Right lung (tissue), 10 donors: ENCODE results near the gene CEBPZ. TPM values are rescaled to one million over a fixed set of nuclear protein-coding genes. Genes with fewer than 3 reads are reported as not detected.

Experiments
- DNase-seq, 2 donors: peaks; one replicate each; pipeline ENCODE4 v3.0.0-alpha.2; 2013
- long read RNA-seq, 8 donors: transcript quantifications; one replicate each; lab custom pipeline, GENCODE V29; 2026
- polyA plus RNA-seq, 5 donors: library from polyadenylated mRNA; unstranded; fragments of 120-200 nt; gene quantifications; one replicate each; pipeline versions ENCODE4 v1.2.1 to v1.2.3, GENCODE V29; 2013; ENCODE audit warnings: inconsistent platforms in 1 of 5, low replicate concordance in 1 of 5; ENCODE audit not compliant: insufficient read length in 5 of 5, insufficient read depth in 1 of 5

CEBPZ gene
- polyA plus RNA-seq, result 10 to 100 TPM; 63.0 to 73.8 (median 70.2) TPM
- long read RNA-seq, donor 1, transcript CEBPZ-203 (5 exons, 611 nt), result major isoform, 14 of 56 reads
- long read RNA-seq, donor 1, transcript CEBPZ-201 (16 exons, 3,463 nt), result minor isoform, 6 of 56 reads
- long read RNA-seq, donor 1, partial matches to known transcripts, result 36 of 56 reads
- long read RNA-seq, donor 1, other reads (novel, unspliced or antisense), result 0 of 56 reads
- long read RNA-seq, donor 2, transcript CEBPZ-203 (5 exons, 611 nt), result minor isoform, 5 of 11 reads
- long read RNA-seq, donor 2, transcript CEBPZ-201 (16 exons, 3,463 nt), result major isoform, 6 of 11 reads
- long read RNA-seq, donor 2, partial matches to known transcripts, result 0 of 11 reads
- long read RNA-seq, donor 2, other reads (novel, unspliced or antisense), result 0 of 11 reads
- long read RNA-seq, donor 3, transcript CEBPZ-203 (5 exons, 611 nt), result major isoform, 12 of 56 reads
- long read RNA-seq, donor 3, partial matches to known transcripts, result 34 of 56 reads
- long read RNA-seq, donor 3, other reads (novel, unspliced or antisense), result 6 of 56 reads
- long read RNA-seq, donor 4, transcript CEBPZ-203 (5 exons, 611 nt), result major isoform, 13 of 41 reads
- long read RNA-seq, donor 4, partial matches to known transcripts, result 25 of 41 reads
- long read RNA-seq, donor 4, other reads (novel, unspliced or antisense), result 0 of 41 reads
- long read RNA-seq, donor 5, transcript CEBPZ-201 (16 exons, 3,463 nt), result minor isoform, 7 of 77 reads
- long read RNA-seq, donor 5, transcript CEBPZ-203 (5 exons, 611 nt), result major isoform, 18 of 77 reads
- long read RNA-seq, donor 5, partial matches to known transcripts, result 52 of 77 reads
- long read RNA-seq, donor 5, other reads (novel, unspliced or antisense), result 0 of 77 reads
- long read RNA-seq, donor 6, transcript CEBPZ-203 (5 exons, 611 nt), result major isoform, 25 of 90 reads
- long read RNA-seq, donor 6, transcript CEBPZ-201 (16 exons, 3,463 nt), result minor isoform, 14 of 90 reads
- long read RNA-seq, donor 6, partial matches to known transcripts, result 46 of 90 reads
- long read RNA-seq, donor 6, other reads (novel, unspliced or antisense), result 5 of 90 reads
- long read RNA-seq, donor 7, transcript CEBPZ-201 (16 exons, 3,463 nt), result major isoform, 5 of 128 reads
- long read RNA-seq, donor 7, transcript CEBPZ-203 (5 exons, 611 nt), result major isoform, 5 of 128 reads
- long read RNA-seq, donor 7, partial matches to known transcripts, result 112 of 128 reads
- long read RNA-seq, donor 7, other reads (novel, unspliced or antisense), result 6 of 128 reads
- long read RNA-seq, donor 8, transcript CEBPZ-203 (5 exons, 611 nt), result major isoform, 7 of 22 reads
- long read RNA-seq, donor 8, partial matches to known transcripts, result 15 of 22 reads
- long read RNA-seq, donor 8, other reads (novel, unspliced or antisense), result 0 of 22 reads

GRCh38 chr2:37231241-37232130, at the start of gene CEBPZ, which contains the start of gene NDUFAF7:
CEBPZ (minus strand) TSS chr2:37231596; CDS start chr2:37231567, 29 bp downstream.
NDUFAF7 (plus strand) TSS chr2:37231658; CDS start chr2:37231706, 48 bp downstream.
- peak; percentile 88 to 90 for DNase-seq

- no peak for DNase-seq
Measured at GRCh38 chr2:37276291-37276690, 44.9 kb upstream of the CEBPZ start.

DNA sequence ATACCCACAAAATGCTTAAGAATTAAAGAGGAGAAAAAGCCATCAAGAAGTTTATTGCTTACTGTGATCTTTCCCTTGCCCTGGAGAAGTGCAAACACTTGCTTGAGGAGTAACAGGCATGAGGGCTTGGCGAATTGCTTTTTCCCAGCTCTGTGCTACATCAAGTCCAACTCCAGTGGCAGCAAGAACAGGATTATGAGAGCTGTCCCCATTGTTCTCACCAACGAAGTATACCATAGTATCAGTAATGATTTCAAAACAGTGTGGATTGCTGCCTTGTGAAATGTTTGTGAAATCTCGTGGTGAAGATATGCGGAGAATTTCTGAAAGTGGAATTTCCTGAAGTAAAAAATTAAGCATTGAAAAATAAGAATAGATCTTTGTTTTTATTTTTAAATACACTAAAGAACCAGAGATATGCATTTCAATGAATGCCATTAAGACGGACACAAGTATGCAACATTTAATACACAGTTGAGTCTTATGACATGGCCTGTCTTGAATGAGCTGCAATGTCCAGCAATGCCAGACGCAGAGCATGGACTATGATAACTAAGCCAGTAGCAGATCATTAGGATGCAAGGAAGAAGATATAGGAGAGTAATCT, 43.1 kb upstream of the CEBPZ start:
- DNase-seq, result peak in 1 of 2 donors; percentile 15

GRCh38 chr2:37271376-37272067, 40.1 kb upstream of the CEBPZ start:
- no peak for DNase-seq

DNA sequence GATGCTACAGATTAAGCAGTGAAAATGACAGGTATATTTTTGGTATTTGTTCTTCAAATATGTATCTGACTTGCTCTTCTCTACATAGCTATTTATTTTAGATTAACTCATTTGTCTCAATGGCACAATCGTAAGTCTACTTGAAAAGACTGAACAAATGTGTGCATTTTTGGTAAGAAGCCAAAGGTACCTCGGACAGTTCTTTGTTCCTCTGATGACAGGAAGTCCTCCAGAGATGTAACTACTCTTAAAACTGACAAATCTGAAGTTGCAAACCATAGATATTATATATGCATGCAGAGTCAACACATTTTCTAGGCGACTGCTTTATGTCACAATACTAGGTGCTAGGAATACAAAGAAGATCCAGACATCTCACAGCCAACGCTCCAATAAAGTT, 36.7 kb upstream of the CEBPZ start:
- no peak for DNase-seq

DNA sequence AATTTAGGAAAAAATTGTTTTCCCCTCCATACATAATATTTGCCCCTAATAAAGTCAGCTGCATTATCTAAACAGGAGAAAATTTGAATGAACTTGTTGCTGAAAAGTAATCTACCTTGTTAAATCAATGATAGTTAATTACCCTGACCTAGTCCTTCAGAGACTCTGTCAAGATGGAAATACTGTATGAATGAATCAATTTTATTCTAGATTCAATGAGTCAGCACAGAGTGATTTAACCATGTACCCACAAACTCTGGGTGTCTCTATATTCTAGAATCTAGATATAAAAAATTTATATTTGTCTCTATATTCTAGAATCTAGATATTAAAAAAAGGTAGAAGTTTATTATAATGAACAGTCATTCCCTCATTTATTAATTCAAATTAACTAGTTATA, 36.3 kb upstream of the CEBPZ start:
- DNase-seq, result no peak

DNA sequence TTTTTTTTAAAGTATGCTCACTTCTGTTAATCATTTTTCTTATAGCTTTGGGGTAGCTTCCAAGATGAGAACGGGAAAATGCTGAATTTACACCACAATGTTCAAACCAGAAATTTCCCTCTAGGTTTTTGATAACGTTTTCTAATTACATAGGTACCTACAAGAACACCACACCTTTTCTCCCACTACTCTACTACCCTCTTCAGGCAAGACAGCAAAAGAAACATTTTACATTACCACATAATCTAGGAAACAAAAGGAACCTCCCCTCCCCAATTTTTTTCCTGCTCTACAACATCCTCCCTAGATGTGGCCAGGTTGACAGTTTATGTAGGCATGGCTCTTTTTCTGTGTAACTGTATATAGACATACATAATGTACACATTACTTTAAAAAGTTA, 32.4 kb upstream of the CEBPZ start:
- DNase-seq, result no peak

DNA sequence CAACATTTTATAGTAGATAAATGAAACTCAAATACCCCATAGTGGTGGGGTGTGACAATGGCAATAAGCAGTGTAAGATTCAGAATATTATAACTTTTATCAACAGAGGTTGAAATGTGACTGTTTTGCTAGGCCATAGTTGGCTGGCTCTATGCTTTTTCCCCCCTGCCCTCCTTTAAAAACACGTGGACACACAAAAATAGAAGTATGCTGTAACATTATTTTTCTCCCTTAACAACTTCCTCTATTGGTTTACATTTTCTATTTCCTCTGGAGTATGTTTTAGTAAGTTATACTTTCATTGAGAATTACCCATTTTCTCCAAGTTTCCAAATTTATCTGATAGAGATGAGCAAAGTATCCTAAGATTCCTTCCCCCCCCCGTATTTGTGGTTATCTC, 31.1 kb upstream of the CEBPZ start:
- no peak for DNase-seq

GRCh38 chr2:37250869-37251740, 19.7 kb upstream of the CEBPZ start:
- no peak for DNase-seq

DNA sequence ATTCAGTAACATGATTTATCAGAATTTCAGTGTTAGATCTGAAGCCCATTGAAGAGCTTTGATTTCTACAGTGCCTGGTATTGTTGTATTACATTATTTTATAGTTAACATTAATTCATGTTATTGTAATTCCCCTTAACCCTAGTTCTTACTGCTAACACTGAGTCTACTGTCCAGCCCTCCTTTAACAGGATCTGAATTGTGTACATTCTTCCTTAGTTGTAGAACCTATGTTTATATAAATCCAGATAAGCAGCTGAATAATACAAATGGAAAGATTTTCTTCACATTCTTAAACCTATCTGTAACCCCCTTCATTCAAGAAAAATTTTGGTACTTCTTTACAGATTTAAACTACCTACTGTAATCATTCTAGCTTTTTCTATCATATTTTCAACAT, 14.8 kb upstream of the CEBPZ start:
- no peak for DNase-seq

DNA sequence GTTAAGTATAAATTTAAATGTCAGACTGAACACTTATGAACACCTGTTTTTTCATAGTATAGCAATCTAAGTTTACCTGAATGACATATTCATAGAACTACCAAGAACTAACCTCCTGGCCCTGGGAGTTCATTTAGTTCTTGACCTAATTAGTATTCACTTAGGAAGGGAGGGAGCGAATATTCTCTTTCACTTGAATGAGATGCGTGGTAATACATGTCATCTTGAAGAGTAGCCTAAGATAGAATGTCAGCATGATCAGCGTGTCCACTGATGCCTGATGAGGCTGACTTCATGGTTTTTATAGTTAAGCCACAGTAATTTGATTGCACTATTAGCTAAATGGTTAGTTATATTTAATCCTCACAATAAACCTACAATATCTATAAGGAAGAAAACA, 13.4 kb upstream of the CEBPZ start:
- DNase-seq, result no peak

- DNase-seq, result no peak
Measured at GRCh38 chr2:37244017-37244416, 12.6 kb upstream of the CEBPZ start.

DNA sequence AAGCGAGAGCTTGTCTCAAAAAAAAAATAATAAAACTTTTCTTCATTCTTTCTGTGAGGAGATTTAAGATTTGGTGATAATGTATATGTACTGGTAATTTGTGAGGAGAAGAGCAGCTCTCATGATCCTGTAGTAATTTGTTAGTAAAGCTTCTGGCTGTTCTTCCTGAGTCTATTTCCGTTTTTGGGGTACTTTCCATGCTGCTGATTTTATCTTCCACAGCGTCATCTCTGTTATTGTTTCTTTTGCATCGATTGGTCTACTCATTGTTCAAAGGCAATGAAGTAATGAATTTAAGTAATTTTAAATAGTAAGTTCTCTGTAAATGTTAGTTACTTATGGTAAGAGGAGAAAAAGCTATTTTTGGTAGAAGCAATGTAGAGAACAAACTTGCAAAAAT, 12.0 kb upstream of the CEBPZ start:
- DNase-seq, result no peak

GRCh38 chr2:37232131-37232933, 936 bp upstream of the CEBPZ start:
- DNase-seq, result no peak

DNA sequence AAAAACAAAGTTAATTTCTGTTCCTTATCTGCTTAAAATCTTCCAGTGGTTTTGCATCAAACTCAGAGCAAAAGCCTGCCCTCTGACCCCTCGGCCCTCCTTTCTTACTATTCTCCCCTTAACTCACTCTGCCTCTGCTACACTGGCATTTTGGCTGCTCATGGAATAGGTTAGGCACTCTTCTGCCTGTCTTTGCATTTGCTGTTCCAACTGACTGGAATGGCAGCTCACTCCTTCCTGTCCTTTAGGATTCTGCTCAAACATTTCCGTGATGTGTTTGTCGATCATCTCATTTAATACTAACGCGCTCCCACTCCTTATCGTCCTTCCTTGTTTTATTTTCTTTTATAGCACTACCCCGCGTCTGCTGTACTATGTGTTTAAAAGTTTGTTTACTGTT, 815 bp downstream of the CEBPZ start:
- DNase-seq, result peak in 1 of 2 donors; percentile 6

DNA sequence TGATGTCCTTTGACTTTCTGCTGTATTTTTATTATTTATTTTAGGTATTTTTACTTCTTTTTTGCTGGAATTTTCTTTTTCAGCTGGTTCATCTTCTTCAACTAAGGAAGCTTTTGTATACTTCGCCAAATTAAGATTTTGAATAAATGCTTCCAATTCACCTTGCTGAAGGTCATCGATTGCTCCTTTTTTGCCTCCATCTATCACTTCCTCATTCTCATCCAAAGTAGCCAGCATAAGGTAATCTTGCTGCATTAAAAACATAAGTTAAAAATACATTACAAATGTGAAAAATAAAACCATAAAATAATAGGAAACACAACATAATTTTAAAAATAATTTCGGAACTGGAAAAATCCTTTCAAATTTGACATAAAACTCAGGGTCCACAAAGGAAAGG, 2.6 kb downstream of the CEBPZ start:
- no peak for DNase-seq

DNA sequence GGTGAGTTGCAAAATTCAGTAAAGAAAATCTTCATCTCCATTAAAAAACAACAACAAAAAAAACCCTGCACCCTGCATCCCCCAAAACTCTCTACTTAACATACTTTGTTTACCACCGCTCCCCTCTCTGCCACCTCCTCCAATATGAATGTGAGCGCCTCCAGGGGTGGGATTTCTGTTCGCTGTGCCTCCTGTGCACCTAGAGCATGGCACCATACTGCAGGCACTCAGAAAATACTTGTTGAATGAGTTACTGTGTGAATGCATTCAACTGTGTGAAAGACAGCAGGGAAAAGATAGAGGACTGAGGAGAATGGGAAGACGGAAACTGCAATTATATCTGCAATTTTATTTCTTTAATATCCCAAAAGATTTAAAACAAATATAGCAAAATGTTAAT, 4.5 kb downstream of the CEBPZ start:
- no peak for DNase-seq
